ENCODE results near the gene ITGAE. TPM values are rescaled to one million over a fixed set of nuclear protein-coding genes. Genes with fewer than 3 reads are reported as not detected.

Gene ITGAE
- total and polyA plus RNA-seq, 10 of the 15 experiments (the other 5 are each of a cell fraction or from before 2014, with no cell fraction given) = 13.1 to 161 (median 34.8) TPM

DNA sequence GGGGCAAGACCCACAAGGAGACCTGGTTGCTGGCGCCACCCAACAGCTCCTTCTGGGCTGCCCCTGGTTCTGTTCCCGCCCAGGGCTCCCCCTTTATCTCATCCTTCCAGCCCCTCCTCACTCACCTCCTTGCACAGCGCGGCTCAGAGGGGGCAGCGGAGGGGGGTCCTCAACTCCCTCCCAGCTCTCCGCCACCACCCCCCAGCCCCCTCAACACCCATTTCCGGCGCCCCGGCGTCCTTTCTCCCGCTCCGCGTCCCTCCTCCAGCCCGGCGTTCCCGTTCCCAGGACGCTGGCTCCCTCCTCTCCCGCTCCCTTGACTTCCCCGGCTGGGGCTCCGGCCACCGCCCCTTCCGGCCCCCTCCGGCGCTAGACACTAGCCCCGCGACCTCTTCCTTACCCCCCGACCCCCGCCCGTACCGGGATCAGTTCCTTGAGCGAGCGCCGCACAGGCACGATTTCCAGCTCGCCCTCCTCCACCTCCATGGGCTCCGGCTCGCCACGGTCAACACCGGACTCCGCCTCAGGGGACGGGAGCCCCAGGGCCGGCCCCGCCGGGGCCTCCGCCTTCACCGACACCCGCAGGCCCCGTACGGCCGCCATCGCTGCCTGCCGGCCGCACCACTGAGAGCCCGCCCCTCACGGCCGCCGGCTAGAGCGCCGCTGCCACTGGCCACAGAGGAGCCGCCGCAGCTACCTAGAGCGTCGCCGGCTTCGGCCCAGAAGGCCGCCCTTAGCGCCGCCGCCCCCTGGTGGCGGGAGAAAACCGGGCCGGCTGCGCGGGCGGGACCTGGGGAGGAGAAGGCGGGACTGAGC lies 44.8 kb upstream of the ITGAE start, which contains the start of gene NCBP3 (continued):
- TF ChIP-seq, protein P1, sequence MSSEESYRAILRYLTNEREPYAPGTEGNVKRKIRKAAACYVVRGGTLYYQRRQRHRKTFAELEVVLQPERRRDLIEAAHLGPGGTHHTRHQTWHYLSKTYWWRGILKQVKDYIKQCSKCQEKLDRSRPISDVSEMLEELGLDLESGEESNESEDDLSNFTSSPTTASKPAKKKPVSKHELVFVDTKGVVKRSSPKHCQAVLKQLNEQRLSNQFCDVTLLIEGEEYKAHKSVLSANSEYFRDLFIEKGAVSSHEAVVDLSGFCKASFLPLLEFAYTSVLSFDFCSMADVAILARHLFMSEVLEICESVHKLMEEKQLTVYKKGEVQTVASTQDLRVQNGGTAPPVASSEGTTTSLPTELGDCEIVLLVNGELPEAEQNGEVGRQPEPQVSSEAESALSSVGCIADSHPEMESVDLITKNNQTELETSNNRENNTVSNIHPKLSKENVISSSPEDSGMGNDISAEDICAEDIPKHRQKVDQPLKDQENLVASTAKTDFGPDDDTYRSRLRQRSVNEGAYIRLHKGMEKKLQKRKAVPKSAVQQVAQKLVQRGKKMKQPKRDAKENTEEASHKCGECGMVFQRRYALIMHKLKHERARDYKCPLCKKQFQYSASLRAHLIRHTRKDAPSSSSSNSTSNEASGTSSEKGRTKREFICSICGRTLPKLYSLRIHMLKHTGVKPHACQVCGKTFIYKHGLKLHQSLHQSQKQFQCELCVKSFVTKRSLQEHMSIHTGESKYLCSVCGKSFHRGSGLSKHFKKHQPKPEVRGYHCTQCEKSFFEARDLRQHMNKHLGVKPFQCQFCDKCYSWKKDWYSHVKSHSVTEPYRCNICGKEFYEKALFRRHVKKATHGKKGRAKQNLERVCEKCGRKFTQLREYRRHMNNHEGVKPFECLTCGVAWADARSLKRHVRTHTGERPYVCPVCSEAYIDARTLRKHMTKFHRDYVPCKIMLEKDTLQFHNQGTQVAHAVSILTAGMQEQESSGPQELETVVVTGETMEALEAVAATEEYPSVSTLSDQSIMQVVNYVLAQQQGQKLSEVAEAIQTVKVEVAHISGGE (CRISPR knock-in tag; IDR thresholded peaks at IDR 0.05) = no peak
- TF ChIP-seq ZNF274 (IDR thresholded peaks at IDR 0.05; ENCODE audit: insufficient read depth, insufficient read length) = no peak
- TF ChIP-seq NFXL1 (IDR thresholded peaks at IDR 0.05; ENCODE audit: borderline replicate concordance) = no peak
- TF ChIP-seq CBX5 (IDR thresholded peaks at IDR 0.05; ENCODE audit: low read depth) = no peak
- TF ChIP-seq NRF1 (conservative IDR thresholded peaks at IDR 0.05; ENCODE audit: low read depth, low read length) = peak; percentile 34; the same call in 1 of the 2 replicates
- TF ChIP-seq MLLT1 (IDR thresholded peaks at IDR 0.05) = no peak
- TF ChIP-seq POLR2AphosphoS5 (IDR thresholded peaks at IDR 0.05; ENCODE audit: low read length) = peak; percentile 85
- no peak for TF ChIP-seq CHD4 (IDR thresholded peaks at IDR 0.05)
- TF ChIP-seq TCF12 (IDR thresholded peaks at IDR 0.05; ENCODE audit: low read depth, low read length) = peak; percentile 72

All from GM12878 (cell line).